ENCODE measurements around the gene SLC25A40. TPM values are rescaled to one million over a fixed set of nuclear protein-coding genes. Genes with fewer than 3 reads are reported as not detected.
A peak's percentile ranks its signal among the peaks of the same experiment; 100 is the strongest.
"Not testable (repeated sequence)": the region's sequence is repeated elsewhere in the genome, so short reads cannot be mapped to it uniquely, and the experiment has no call there.

SLC25A40 gene
- total RNA-seq, 1 experiment from 2014 or later = 31.2 TPM

GRCh38 chr7:87853237-87853864, 22.8 kb downstream of the SLC25A40 start:
- Histone ChIP-seq H3K36me3 (peaks cover 47% of the 10 kb centered on the region), H3K4me3 (no peak overlapping the region), H3K9me3 (replicated peaks) (no peaks in the 10 kb centered on the region), H3K27me3 (replicated peaks) (no peaks in the 10 kb centered on the region), H3K4me1 (replicated peaks) (no peaks in the 10 kb centered on the region), H3K27ac (no peak overlapping the region)
- no peak for DNase-seq (ENCODE audit: low read depth in 1 of 2, low spot score in 2 of 2)

GRCh38 chr7:87852306-87852705, 23.9 kb downstream of the SLC25A40 start:
- H3K27me3 ChIP-seq (replicated peaks) = no peaks in the 10 kb centered on the region
- no peaks in the 10 kb centered on the region for H3K9me3 ChIP-seq (replicated peaks)
- H3K36me3 ChIP-seq = peaks cover 38% of the 10 kb centered on the region
- no peaks in the 10 kb centered on the region for H3K4me1 ChIP-seq (replicated peaks)
- no peak for DNase-seq (ENCODE audit: low read depth in 1 of 2, low spot score in 2 of 2)
- H3K4me3 ChIP-seq = no peak overlapping the region
- H3K27ac ChIP-seq = no peak overlapping the region

- Histone ChIP-seq H3K27ac (no peak overlapping the region), H3K4me1 (replicated peaks) (no peaks in the 10 kb centered on the region), H3K4me3 (no peak overlapping the region), H3K36me3 (peaks cover 35% of the 10 kb centered on the region), H3K27me3 (replicated peaks) (no peaks in the 10 kb centered on the region), H3K9me3 (replicated peaks) (no peaks in the 10 kb centered on the region)
- DNase-seq (ENCODE audit: low read depth in 1 of 2, low spot score in 2 of 2) = no peak
Observed at GRCh38 chr7:87850836-87851593, 25.1 kb downstream of the SLC25A40 start.

DNA sequence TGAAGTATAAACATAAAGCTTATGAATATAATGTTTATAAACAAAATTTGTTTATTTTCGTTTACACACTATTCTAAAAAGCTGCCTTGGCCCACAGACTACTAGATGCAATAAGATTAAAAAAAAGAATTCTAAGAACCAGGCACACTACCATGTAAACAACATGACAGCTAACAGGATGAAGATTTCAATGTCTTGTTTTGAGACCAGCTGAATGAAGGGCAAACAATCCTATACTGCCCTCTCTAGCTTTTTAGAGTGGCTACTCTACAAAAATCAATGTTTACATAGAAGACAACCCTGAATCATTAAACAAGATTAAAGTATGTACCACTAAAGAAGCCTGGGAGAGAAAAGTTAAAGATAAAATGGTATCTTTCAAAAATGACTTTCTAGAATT, 38.6 kb downstream of the SLC25A40 start:
- Histone ChIP-seq H3K36me3 (peaks cover 15% of the 10 kb centered on the region), H3K4me1 (replicated peaks) (no peaks in the 10 kb centered on the region), H3K9me3 (replicated peaks) (no peaks in the 10 kb centered on the region), H3K27me3 (replicated peaks) (no peaks in the 10 kb centered on the region), H3K4me3 (no peak overlapping the region), H3K27ac (no peak overlapping the region)
- DNase-seq (ENCODE audit: low read depth in 1 of 2, low spot score in 2 of 2) = no peak

DNA sequence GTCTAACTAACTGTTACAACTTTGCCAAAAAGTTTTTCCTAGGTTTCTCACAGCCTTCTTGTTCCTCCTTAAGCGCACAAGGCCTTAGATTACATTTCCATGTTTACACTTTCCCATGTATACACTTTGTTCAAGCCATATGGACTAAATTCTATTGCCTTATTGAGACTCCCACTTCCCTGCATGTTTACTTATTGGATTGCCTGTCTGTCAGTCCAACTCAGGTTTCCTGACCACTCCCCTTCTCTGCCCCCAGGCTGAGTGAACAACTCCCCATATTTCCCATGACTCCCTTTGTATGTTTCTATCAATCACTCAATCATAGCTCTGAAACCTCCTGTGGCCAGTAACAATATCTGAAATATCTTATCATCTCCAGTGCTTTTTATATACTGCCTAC, 43.0 kb downstream of the SLC25A40 start:
- Histone ChIP-seq H3K4me3 (no peak overlapping the region), H3K27me3 (replicated peaks) (no peaks in the 10 kb centered on the region), H3K9me3 (replicated peaks) (no peaks in the 10 kb centered on the region), H3K27ac (no peak overlapping the region), H3K36me3 (no peaks in the 10 kb centered on the region; the same call in 1 of the 2 replicates), H3K4me1 (replicated peaks) (peaks cover 10% of the 10 kb centered on the region)
- DNase-seq (ENCODE audit: low read depth in 1 of 2, low spot score in 2 of 2) = no peak

- Histone ChIP-seq H3K4me3 (no peak overlapping the region), H3K27ac (no peak overlapping the region), H3K4me1 (replicated peaks) (peaks cover 10% of the 10 kb centered on the region), H3K9me3 (replicated peaks) (0 out of 2 replicates have a peak, but pooled peaks cover under 1% of the 10 kb centered on the region), H3K27me3 (replicated peaks) (no peaks in the 10 kb centered on the region), H3K36me3 (no peaks in the 10 kb centered on the region; the same call in 1 of the 2 replicates)
- DNase-seq (ENCODE audit: low read depth in 1 of 2, low spot score in 2 of 2) = peak in 1 of 2 experiments; percentile 32
Observed at GRCh38 chr7:87831097-87831496, 45.1 kb downstream of the SLC25A40 start.

DNA sequence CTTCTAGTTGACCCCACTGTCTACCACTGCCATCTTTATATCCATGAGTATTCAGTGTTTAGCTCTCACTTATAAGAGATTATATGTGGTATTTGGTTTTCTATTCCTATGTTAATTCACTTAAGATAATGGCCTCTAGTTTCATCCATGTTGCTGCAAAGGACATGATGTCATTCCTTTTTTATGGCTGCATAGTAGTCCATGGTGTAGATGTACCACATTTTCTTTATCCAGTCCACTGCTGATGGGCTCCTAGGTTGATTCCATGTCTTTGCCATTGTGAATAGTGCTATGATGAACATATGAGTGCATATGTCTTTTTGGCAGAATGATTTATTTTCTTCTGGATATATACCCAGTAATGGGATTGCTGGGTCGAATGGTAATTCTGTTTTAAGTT, 47.8 kb downstream of the SLC25A40 start:
- H3K4me3 ChIP-seq; H3K36me3 ChIP-seq; H3K9me3 ChIP-seq (replicated peaks); DNase-seq (ENCODE audit: low read depth in 1 of 2, low spot score in 2 of 2); H3K27me3 ChIP-seq (replicated peaks); H3K27ac ChIP-seq: not testable (repeated sequence)
- peaks cover 10% of the 10 kb centered on the region for H3K4me1 ChIP-seq (replicated peaks)

- H3K27me3 ChIP-seq (replicated peaks); H3K4me3 ChIP-seq; H3K36me3 ChIP-seq; H3K4me1 ChIP-seq (replicated peaks); DNase-seq (ENCODE audit: low read depth in 1 of 2, low spot score in 2 of 2); H3K27ac ChIP-seq; H3K9me3 ChIP-seq (replicated peaks): not testable (repeated sequence)
Observed at GRCh38 chr7:87825369-87825768, 50.8 kb downstream of the SLC25A40 start.

DNA sequence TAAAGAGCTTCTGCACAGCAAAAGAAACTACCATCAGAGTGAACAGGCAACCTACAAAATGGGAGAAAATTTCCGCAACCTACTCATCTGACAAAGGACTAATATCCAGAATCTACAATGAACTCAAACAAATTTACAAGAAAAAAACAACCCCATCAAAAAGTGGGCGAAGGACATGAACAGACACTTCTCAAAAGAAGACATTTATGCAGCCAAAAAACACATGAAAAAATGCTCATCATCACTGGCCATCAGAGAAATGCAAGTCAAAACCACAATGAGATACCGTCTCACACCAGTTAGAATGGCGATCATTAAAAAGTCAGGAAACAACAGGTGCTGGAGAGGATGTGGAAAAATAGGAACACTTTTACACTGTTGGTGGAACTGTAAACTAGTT, 54.1 kb downstream of the SLC25A40 start:
- H3K4me1 ChIP-seq (replicated peaks) = peaks cover 21% of the 10 kb centered on the region
- H3K27ac ChIP-seq; H3K4me3 ChIP-seq; H3K9me3 ChIP-seq (replicated peaks); DNase-seq (ENCODE audit: low read depth in 1 of 2, low spot score in 2 of 2); H3K36me3 ChIP-seq; H3K27me3 ChIP-seq (replicated peaks): not testable (repeated sequence)

DNA sequence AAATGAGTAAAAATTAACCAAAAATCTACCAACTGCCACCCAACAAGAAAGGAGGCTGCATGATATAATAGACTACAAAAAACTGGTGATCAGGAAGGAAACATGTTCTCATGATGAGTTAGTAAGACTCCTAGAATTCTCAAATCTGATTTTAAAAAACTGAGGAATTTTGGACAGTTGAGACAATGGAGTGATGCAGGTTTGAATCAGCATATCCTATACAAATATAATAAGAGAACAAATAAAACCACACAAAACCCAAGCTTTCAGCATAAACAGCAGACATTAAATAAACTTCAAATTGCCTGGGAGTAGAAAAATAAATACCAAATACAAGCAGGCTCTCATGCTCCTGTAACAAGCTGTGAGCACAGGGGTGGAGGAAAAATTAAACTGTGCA, 57.8 kb downstream of the SLC25A40 start:
- Histone ChIP-seq H3K36me3 (0 out of 2 replicates have a peak, but pooled peaks cover 3% of the 10 kb centered on the region), H3K27me3 (replicated peaks) (no peaks in the 10 kb centered on the region), H3K4me1 (replicated peaks) (peaks cover 23% of the 10 kb centered on the region), H3K9me3 (replicated peaks) (no peaks in the 10 kb centered on the region), H3K4me3 (no peak overlapping the region), H3K27ac (peak overlapping the region; percentile 57)
- DNase-seq (ENCODE audit: low read depth in 1 of 2, low spot score in 2 of 2) = peak in 1 of 2 experiments; percentile 64

GRCh38 chr7:87816389-87816788, 59.8 kb downstream of the SLC25A40 start:
- Histone ChIP-seq H3K27ac (no peak overlapping the region), H3K36me3 (0 out of 2 replicates have a peak, but pooled peaks cover 3% of the 10 kb centered on the region), H3K9me3 (replicated peaks) (no peaks in the 10 kb centered on the region), H3K4me3 (no peak overlapping the region), H3K4me1 (replicated peaks) (peaks cover 23% of the 10 kb centered on the region), H3K27me3 (replicated peaks) (no peaks in the 10 kb centered on the region)
- DNase-seq (ENCODE audit: low read depth in 1 of 2, low spot score in 2 of 2) = no peak

DNA sequence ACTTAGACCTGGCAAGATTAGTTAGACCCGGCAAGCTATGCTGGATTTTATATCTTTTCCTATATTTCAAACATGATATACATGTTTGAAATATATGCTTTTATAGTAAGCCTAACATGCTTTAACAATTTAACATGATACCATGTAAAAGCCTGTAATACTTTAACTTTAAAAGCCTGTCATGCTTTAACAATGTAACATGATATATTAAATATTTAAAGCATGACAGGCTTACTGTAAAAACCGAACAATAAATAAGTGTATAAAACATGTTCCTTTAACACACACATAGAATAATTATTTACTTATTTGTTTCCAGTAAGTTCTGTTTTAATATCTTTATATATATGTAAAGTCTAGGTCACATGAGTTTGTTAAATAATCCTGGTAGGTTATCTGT, 65.4 kb downstream of the SLC25A40 start:
- no peaks in the 10 kb centered on the region for H3K4me1 ChIP-seq (replicated peaks)
- H3K27me3 ChIP-seq (replicated peaks) = no peaks in the 10 kb centered on the region
- no peaks in the 10 kb centered on the region for H3K36me3 ChIP-seq
- H3K9me3 ChIP-seq (replicated peaks) = no peaks in the 10 kb centered on the region
- no peak overlapping the region for H3K4me3 ChIP-seq
- H3K27ac ChIP-seq = no peak overlapping the region
- no peak for DNase-seq (ENCODE audit: low read depth in 1 of 2, low spot score in 2 of 2)

- Histone ChIP-seq H3K27me3 (replicated peaks) (no peaks in the 10 kb centered on the region), H3K4me3 (no peak overlapping the region), H3K4me1 (replicated peaks) (no peaks in the 10 kb centered on the region), H3K36me3 (no peaks in the 10 kb centered on the region), H3K9me3 (replicated peaks) (no peaks in the 10 kb centered on the region), H3K27ac (no peak overlapping the region)
- DNase-seq (ENCODE audit: low read depth in 1 of 2, low spot score in 2 of 2) = no peak
Observed at GRCh38 chr7:87810130-87810529, 66.0 kb downstream of the SLC25A40 start.

- H3K27ac ChIP-seq = no peak overlapping the region
- no peaks in the 10 kb centered on the region for H3K4me1 ChIP-seq (replicated peaks)
- no peaks in the 10 kb centered on the region for H3K27me3 ChIP-seq (replicated peaks)
- no peak overlapping the region for H3K4me3 ChIP-seq
- DNase-seq (ENCODE audit: low read depth in 1 of 2, low spot score in 2 of 2) = no peak
- H3K9me3 ChIP-seq (replicated peaks) = no peaks in the 10 kb centered on the region
- no peaks in the 10 kb centered on the region for H3K36me3 ChIP-seq
Observed at GRCh38 chr7:87806150-87806549, 70.0 kb downstream of the SLC25A40 start.

All from SJSA1 (cell line).